ENCODE results near the gene NIT1. TPM values are rescaled to one million over a fixed set of nuclear protein-coding genes. Genes with fewer than 3 reads are reported as not detected.

The NIT1 gene
- total and polyA plus RNA-seq, 2 of the 13 experiments (the other 11 are each of a cell fraction or from before 2014, with no cell fraction given): 22.7 to 31.0 TPM

- TF ChIP-seq ZNF3 (CRISPR knock-in tag; IDR thresholded peaks at IDR 0.05) (no peak), MXI1 (IDR thresholded peaks at IDR 0.05; ENCODE audit: borderline replicate concordance, low read depth, low read length) (no peak; the same call in 2 of the 3 replicates), ZBTB1 (CRISPR knock-in tag; IDR thresholded peaks at IDR 0.05; ENCODE audit: borderline replicate concordance) (no peak), ETV6 (CRISPR knock-in tag; conservative IDR thresholded peaks at IDR 0.05) (no peak), RBM22 (optimal IDR thresholded peaks at IDR 0.05; ENCODE audit: low read length) (peak; percentile 82), ZNF737 (CRISPR knock-in tag; IDR thresholded peaks at IDR 0.05; ENCODE audit: borderline replicate concordance) (no peak), ZNF614 (CRISPR knock-in tag; IDR thresholded peaks at IDR 0.05; ENCODE audit: borderline replicate concordance) (peak; percentile 28; the same call in 1 of the 2 replicates), ZHX2 (IDR thresholded peaks at IDR 0.05; ENCODE audit: low read depth) (peak; percentile 96), ZHX2 (CRISPR knock-in tag; IDR thresholded peaks at IDR 0.05; ENCODE audit: borderline replicate concordance) (no peak), FOXP1 (IDR thresholded peaks at IDR 0.05) (no peak), FOXP1 (CRISPR knock-in tag; IDR thresholded peaks at IDR 0.05) (no peak), U2AF2 (IDR thresholded peaks at IDR 0.05; ENCODE audit: low read depth, low read length) (no peak), FOXK1 (CRISPR knock-in tag; IDR thresholded peaks at IDR 0.05; ENCODE audit: borderline replicate concordance, low read depth) (peak; percentile 71; the same call in 1 of the 2 replicates), ZNF580 (CRISPR knock-in tag; IDR thresholded peaks at IDR 0.05; ENCODE audit: borderline replicate concordance, low read depth) (no peak), ZNF577 (CRISPR knock-in tag; IDR thresholded peaks at IDR 0.05; ENCODE audit: borderline replicate concordance, low read depth) (no peak), JUNB (CRISPR knock-in tag; IDR thresholded peaks at IDR 0.05; ENCODE audit: borderline replicate concordance) (no peak), ZNF33A (CRISPR knock-in tag; IDR thresholded peaks at IDR 0.05; ENCODE audit: borderline replicate concordance) (no peak), CERS6 (CRISPR knock-in tag; IDR thresholded peaks at IDR 0.05) (no peak), JDP2 (CRISPR knock-in tag; IDR thresholded peaks at IDR 0.05; ENCODE audit: borderline replicate concordance) (peak; percentile 32; the same call in 1 of the 2 replicates), ZBTB34 (CRISPR knock-in tag; IDR thresholded peaks at IDR 0.05) (0 out of 2 replicates have a peak, but pooled peaks have one; percentile 41)
- TF ChIP-seq, protein P1, sequence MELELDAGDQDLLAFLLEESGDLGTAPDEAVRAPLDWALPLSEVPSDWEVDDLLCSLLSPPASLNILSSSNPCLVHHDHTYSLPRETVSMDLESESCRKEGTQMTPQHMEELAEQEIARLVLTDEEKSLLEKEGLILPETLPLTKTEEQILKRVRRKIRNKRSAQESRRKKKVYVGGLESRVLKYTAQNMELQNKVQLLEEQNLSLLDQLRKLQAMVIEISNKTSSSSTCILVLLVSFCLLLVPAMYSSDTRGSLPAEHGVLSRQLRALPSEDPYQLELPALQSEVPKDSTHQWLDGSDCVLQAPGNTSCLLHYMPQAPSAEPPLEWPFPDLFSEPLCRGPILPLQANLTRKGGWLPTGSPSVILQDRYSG (CRISPR knock-in tag; IDR thresholded peaks at IDR 0.05): no peak
Observed at GRCh38 chr1:161153682-161154337, 35.9 kb downstream of the NIT1 start, which contains the start of gene UFC1 (continued).
